Neutrophil (primary cell): ENCODE measurements around the gene NUP107.
A peak's percentile ranks its signal among the peaks of the same experiment; 100 is the strongest.

Experiments
- H3K27ac ChIP-seq: fragments of 200-600 bp; sonication (generic); 2 replicates; pipeline ENCODE4 v1.5.1; 2016; ENCODE audit warnings: mild to moderate bottlenecking, moderate library complexity
- H3K27me3 ChIP-seq: fragments of 200-600 bp; sonication (generic); 2 replicates; pipeline ENCODE4 v1.6.0; 2016; ENCODE audit warnings: mild to moderate bottlenecking
- H3K36me3 ChIP-seq: fragments of 200-600 bp; sonication (generic); 2 replicates; pipeline ENCODE4 v1.5.1; 2017
- H3K4me1 ChIP-seq, 2 experiments: fragments of 200-600 bp in 1 of 2; sonication (generic) in 1 of 2; 1 replicate in 1 of 2; 2 replicates in 1 of 2; pipeline versions ENCODE4 v1.5.1 to v1.6.1; 2013 to 2016; ENCODE audit warnings: low read depth in 1 of 2, low read length in 1 of 2, mild to moderate bottlenecking in 1 of 2, moderate library complexity in 1 of 2; ENCODE audit not compliant: control insufficient read depth in 1 of 2, insufficient read depth in 1 of 2
- H3K4me3 ChIP-seq, 2 experiments: fragments of 200-600 bp in 1 of 2; sonication (generic) in 1 of 2; 1 replicate in 1 of 2; 2 replicates in 1 of 2; pipeline ENCODE4 v1.5.1; 2013 to 2016; ENCODE audit warnings: low read depth in 1 of 2, low read length in 1 of 2, mild to moderate bottlenecking in 1 of 2, moderate library complexity in 1 of 2
- H3K9me3 ChIP-seq: fragments of 200-600 bp; sonication (generic); 2 replicates; pipeline ENCODE4 v1.5.1; 2016
- TF ChIP-seq, protein P1 (sequence below): fragments of 200-600 bp; sonication (generic); IDR thresholded peaks from 2 replicates; pipeline ENCODE4 v1.5.1; 2016; ENCODE audit warnings: antibody characterized with exemption

The NUP107 gene

DNA sequence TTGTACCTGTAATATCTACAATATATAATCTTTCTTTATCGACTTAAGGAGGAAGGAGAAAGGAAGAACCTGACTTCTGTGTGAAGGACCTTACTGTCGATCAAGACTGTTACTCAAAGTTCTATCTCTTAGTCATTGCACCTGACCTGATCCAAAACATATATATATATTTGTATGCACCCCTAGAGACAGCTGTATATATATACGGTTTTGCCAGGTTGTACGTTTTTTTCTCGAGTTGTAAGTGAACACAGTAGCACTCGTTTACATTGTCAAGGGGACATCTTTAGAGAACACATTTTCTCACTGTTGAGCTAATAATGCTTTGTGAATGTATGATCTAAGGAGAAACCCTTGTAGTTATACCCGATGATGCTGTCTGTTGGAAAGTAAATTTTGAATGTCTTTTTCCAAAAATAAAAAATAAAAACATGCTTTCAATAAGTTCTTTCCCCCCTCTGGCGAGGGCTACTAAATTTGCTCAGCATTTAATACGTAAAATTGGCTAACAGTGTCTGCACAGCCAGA, 58.7 kb downstream of the NUP107 start:
- peak overlapping the region; percentile 84 for H3K27ac ChIP-seq
- H3K4me3 ChIP-seq: peak overlapping the region; percentile 77 to 82
- H3K9me3 ChIP-seq: no peaks in the 10 kb centered on the region
- H3K27me3 ChIP-seq: no peaks in the 10 kb centered on the region
- H3K4me1 ChIP-seq: peaks cover 54 to 66% of the 10 kb centered on the region in 2 experiments
- TF ChIP-seq, protein P1, sequence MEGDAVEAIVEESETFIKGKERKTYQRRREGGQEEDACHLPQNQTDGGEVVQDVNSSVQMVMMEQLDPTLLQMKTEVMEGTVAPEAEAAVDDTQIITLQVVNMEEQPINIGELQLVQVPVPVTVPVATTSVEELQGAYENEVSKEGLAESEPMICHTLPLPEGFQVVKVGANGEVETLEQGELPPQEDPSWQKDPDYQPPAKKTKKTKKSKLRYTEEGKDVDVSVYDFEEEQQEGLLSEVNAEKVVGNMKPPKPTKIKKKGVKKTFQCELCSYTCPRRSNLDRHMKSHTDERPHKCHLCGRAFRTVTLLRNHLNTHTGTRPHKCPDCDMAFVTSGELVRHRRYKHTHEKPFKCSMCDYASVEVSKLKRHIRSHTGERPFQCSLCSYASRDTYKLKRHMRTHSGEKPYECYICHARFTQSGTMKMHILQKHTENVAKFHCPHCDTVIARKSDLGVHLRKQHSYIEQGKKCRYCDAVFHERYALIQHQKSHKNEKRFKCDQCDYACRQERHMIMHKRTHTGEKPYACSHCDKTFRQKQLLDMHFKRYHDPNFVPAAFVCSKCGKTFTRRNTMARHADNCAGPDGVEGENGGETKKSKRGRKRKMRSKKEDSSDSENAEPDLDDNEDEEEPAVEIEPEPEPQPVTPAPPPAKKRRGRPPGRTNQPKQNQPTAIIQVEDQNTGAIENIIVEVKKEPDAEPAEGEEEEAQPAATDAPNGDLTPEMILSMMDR: no peak
- no peaks in the 10 kb centered on the region for H3K36me3 ChIP-seq

DNA sequence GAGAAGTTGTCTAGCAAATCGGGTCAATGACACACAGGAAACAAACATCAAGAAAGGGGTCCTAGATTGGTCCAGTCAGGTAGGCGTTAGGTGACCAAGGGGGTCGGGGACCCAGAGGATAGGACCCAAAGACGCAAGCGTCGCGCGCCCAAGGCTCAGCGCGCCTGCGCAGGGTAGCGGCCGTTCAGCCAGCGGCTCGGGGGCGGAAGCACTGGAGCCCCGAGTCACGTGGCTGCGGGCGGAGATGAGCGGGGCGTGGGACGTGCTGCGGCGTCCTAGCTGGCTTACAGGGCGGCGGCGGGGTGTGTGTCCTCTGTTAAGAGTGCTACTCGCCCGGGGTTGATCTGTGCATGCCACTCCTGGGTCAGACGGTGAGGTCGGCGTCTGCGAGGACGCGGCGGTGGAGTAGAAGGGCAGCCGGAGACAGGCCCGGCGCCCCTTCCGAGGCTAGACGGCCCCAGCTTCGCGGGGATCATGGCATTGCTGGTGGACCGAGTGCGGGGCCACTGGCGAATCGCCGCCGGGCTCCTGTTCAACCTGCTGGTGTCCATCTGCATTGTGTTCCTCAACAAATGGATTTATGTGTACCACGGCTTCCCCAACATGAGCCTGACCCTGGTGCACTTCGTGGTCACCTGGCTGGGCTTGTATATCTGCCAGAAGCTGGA, 59.3 kb downstream of the NUP107 start, which contains the start of gene SLC35E3:
SLC35E3 (plus strand) TSS at position 273 of the 668 bp plus-strand sequence; CDS start at position 475, 202 bp downstream.
- peak within 1 kb of the TSS; percentile 84 for H3K27ac ChIP-seq
- H3K27me3 ChIP-seq: no peaks in the 10 kb centered on the region
- peak within 1 kb of the TSS; percentile 77 to 82 for H3K4me3 ChIP-seq
- no peaks in the 10 kb centered on the region for H3K9me3 ChIP-seq
- TF ChIP-seq, protein P1: no peak
- peaks cover 54 to 66% of the 10 kb centered on the region in 2 experiments for H3K4me1 ChIP-seq
- H3K36me3 ChIP-seq: no peaks in the 10 kb centered on the region

DNA sequence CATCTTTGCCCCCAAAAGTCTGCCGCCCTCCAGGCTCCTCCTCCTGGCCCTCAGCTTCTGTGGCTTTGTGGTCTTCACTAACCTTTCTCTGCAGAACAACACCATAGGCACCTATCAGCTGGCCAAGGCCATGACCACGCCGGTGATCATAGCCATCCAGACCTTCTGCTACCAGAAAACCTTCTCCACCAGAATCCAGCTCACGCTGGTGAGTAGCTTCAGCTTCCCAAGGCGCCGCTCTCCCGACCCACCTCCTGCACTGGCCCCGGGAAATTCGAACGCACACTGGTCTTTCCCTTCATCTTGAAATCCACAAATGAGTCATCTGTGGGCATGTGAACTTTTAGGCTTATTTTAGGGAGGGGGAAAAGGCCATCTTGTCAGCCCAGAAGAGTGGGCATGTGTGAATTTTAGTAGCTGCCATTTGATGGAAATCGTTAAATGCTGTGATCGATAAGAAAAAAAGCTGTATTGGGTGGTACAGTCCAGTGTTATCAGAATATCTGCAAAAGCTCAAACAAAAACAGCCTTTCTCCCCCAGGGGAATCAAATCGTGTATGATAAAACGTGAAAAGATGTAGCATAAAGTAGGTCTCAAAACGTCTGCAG, 59.9 kb downstream of the NUP107 start:
- peak overlapping the region; percentile 84 for H3K27ac ChIP-seq
- H3K27me3 ChIP-seq: no peaks in the 10 kb centered on the region
- no peaks in the 10 kb centered on the region for H3K9me3 ChIP-seq
- TF ChIP-seq, protein P1: no peak
- H3K36me3 ChIP-seq: no peaks in the 10 kb centered on the region
- H3K4me3 ChIP-seq: peak overlapping the region; percentile 77 to 82
- peaks cover 54 to 66% of the 10 kb centered on the region in 2 experiments for H3K4me1 ChIP-seq

DNA sequence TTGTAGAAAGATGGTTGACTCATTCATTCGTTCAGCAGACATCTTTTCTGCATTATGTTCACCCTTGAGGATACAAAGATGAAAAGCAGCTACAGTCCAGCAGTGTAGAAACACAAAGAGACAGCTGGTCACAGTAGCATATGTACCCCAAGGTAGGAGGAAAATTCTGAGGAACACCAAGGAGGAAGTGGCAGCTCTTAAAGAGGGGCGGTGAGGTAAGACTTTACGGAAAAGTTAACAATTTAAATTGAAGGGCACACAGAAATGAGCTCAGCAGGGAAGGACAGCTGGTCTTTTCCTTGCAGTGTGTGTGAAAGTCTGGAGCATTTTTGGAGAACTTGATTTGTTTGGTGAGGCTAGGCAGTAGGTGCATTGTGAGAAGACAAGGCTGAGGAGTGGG, 62.7 kb downstream of the NUP107 start:
- Histone ChIP-seq H3K9me3 (no peaks in the 10 kb centered on the region), H3K4me3 (no peak overlapping the region), H3K27me3 (no peaks in the 10 kb centered on the region), H3K4me1 (peaks cover 37 to 49% of the 10 kb centered on the region in 2 experiments), H3K36me3 (peaks cover 24% of the 10 kb centered on the region), H3K27ac (peak overlapping the region; percentile 7)
- TF ChIP-seq, protein P1: no peak

DNA sequence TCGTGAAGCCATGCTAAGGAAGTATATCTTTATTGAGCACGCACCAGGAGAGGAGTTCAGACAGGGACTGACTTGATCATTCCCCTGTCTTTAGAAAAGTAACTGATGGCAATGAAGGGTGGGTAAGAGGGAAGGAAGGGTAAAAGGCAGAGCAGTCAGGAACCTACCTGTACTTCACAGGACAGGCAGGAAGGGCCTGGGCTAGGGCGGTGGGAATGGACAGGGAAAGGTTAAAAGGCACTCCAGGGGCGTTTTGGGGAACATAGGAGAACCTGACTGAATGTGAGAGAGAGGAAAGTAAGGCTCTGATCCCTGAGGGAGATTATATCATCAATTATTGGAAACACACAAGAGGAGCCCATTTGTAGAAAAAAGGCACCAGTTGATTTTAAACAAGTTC, 63.1 kb downstream of the NUP107 start:
- H3K9me3 ChIP-seq: no peaks in the 10 kb centered on the region
- no peaks in the 10 kb centered on the region for H3K27me3 ChIP-seq
- peak overlapping the region; percentile 7 for H3K27ac ChIP-seq
- H3K4me1 ChIP-seq: peaks cover 33 to 45% of the 10 kb centered on the region in 2 experiments
- H3K4me3 ChIP-seq: no peak overlapping the region
- TF ChIP-seq, protein P1: no peak
- peaks cover 28% of the 10 kb centered on the region for H3K36me3 ChIP-seq
